HEK293 (cell line): Measurements from ENCODE around the gene F10.

Experiments used
- KLF16 ChIP-seq: fragments of 450-650 bp; formaldehyde crosslinking; IDR thresholded peaks from 2 replicates; pipeline ENCODE4 v1.5.1; 2017; ENCODE audit warnings: missing biosample characterization, missing genetic modification characterization
- KLF9 ChIP-seq: fragments of 450-650 bp; formaldehyde crosslinking; IDR thresholded peaks from 2 replicates; pipeline ENCODE4 v1.5.1; 2016; ENCODE audit warnings: missing biosample characterization, missing genetic modification characterization, low read depth
- REST ChIP-seq: fragments of 450-650 bp; formaldehyde crosslinking; IDR thresholded peaks from 2 replicates; pipeline ENCODE4 v1.5.1; 2016; ENCODE audit warnings: missing biosample characterization, missing genetic modification characterization
- SALL2 ChIP-seq: fragments of 450-650 bp; formaldehyde crosslinking; IDR thresholded peaks from 2 replicates; pipeline ENCODE4 v1.5.0; 2017; ENCODE audit warnings: missing biosample characterization, mild to moderate bottlenecking, missing genetic modification characterization, borderline replicate concordance
- TCF7L2 ChIP-seq: IDR thresholded peaks from 2 replicates; pipeline ENCODE4 v1.6.1; 2011; ENCODE audit warnings: low read depth, mild to moderate bottlenecking, inconsistent platforms, low read length, moderate library complexity, borderline replicate concordance
- ZBTB1 ChIP-seq: fragments of 450-650 bp; formaldehyde crosslinking; IDR thresholded peaks from 2 replicates; pipeline ENCODE4 v1.5.1; 2016; ENCODE audit warnings: missing biosample characterization, missing genetic modification characterization
- ZBTB7A ChIP-seq: fragments of 450-650 bp; formaldehyde crosslinking; IDR thresholded peaks from 2 replicates; pipeline ENCODE4 v1.5.1; 2016; ENCODE audit warnings: low read depth, missing biosample characterization, missing genetic modification characterization
- ZNF24 ChIP-seq: fragments of 450-650 bp; formaldehyde crosslinking; IDR thresholded peaks from 2 replicates; pipeline ENCODE4 v1.5.1; 2016; ENCODE audit warnings: missing biosample characterization, missing genetic modification characterization
- ZNF48 ChIP-seq: fragments of 450-650 bp; formaldehyde crosslinking; IDR thresholded peaks from 2 replicates; pipeline ENCODE4 v1.5.1; 2016; ENCODE audit warnings: missing biosample characterization, missing genetic modification characterization
- ZNF571 ChIP-seq: fragments of 450-650 bp; formaldehyde crosslinking; IDR thresholded peaks from 2 replicates; pipeline ENCODE4 v1.5.0; 2017; ENCODE audit warnings: missing biosample characterization, missing genetic modification characterization
- ZNF623 ChIP-seq: fragments of 450-650 bp; formaldehyde crosslinking; IDR thresholded peaks from 2 replicates; pipeline ENCODE4 v1.5.1; 2016; ENCODE audit warnings: missing biosample characterization, missing genetic modification characterization
- TF ChIP-seq, protein P1 (sequence below): fragments of 450-650 bp; formaldehyde crosslinking; IDR thresholded peaks from 2 replicates; pipeline ENCODE4 v1.5.1; 2016; ENCODE audit warnings: missing biosample characterization, missing genetic modification characterization

GRCh38 chr13:113117911-113118260 is 4.7 kb upstream of the F10 start:
- TF ChIP-seq KLF9 (no peak), ZBTB1 (no peak), ZBTB7A (no peak), REST (no peak), ZNF24 (no peak), ZNF571 (tag by site-specific recombination) (no peak), TCF7L2 (no peak), ZNF623 (tag by site-specific recombination) (no peak), ZNF48 (tag by site-specific recombination) (no peak), KLF16 (tag by site-specific recombination) (no peak), SALL2 (no peak)
- TF ChIP-seq, protein P1, sequence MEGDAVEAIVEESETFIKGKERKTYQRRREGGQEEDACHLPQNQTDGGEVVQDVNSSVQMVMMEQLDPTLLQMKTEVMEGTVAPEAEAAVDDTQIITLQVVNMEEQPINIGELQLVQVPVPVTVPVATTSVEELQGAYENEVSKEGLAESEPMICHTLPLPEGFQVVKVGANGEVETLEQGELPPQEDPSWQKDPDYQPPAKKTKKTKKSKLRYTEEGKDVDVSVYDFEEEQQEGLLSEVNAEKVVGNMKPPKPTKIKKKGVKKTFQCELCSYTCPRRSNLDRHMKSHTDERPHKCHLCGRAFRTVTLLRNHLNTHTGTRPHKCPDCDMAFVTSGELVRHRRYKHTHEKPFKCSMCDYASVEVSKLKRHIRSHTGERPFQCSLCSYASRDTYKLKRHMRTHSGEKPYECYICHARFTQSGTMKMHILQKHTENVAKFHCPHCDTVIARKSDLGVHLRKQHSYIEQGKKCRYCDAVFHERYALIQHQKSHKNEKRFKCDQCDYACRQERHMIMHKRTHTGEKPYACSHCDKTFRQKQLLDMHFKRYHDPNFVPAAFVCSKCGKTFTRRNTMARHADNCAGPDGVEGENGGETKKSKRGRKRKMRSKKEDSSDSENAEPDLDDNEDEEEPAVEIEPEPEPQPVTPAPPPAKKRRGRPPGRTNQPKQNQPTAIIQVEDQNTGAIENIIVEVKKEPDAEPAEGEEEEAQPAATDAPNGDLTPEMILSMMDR (tag by site-specific recombination): no peak
